Activated CD8-positive, alpha-beta memory T cell treated with anti-CD3 and anti-CD28 coated beads for 4 hours (primary cell): ENCODE results near the gene S100A2.
"Not testable (repeated sequence)": the region's sequence is repeated elsewhere in the genome, so short reads cannot be mapped to it uniquely, and the experiment has no call there.

Experiments
- DNase-seq, 2 donors: peaks; one replicate each; pipeline ENCODE4 v3.0.0-alpha.2; 2020; ENCODE audit warnings: low read depth in 2 of 2

S100A2 gene

GRCh38 chr1:153588482-153588881, 22.8 kb upstream of the S100A2 start:
- no peak for DNase-seq

- DNase-seq: not testable (repeated sequence)
Observed at GRCh38 chr1:153588033-153588432, 22.4 kb upstream of the S100A2 start.

DNA sequence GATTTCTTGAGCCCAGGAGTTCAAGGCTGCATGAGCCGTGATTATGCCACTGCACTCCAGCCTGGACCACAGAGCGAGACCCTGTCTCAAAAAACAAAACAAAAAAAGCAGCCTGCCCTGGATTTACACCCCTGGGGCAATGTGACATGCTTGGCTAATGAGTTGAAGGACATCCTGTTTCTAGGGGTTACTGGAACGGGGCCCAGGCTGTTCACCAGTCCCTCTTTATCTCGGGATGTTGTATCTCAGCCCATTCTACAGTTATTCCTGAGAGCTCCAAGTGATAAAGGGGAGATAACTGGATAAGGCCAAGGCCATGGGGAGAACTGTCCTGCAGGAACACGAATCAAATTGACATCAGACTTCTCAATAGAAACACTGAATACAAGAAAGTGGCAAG, 21.7 kb upstream of the S100A2 start:
- no peak for DNase-seq

DNA sequence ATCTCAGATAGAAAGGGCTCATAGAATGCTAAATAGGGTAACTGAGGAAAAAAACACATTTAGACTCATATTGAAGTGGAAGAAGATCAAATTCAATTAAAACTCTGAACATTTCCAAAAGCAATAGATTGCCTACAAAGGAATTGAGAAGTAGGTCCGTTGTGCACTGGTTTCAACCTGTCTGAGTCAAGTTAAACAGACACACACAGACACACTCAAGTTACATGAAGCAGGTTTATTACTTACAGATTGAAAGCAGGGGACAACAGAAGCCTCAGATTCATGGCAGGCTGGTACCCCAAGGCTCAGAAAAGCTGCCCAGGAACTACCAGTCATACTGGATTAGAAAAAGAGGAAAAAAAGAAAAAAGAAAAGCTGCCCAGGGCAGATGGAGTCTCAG, 20.7 kb upstream of the S100A2 start:
- no peak for DNase-seq

GRCh38 chr1:153585006-153585405, 19.4 kb upstream of the S100A2 start:
- no peak for DNase-seq

DNA sequence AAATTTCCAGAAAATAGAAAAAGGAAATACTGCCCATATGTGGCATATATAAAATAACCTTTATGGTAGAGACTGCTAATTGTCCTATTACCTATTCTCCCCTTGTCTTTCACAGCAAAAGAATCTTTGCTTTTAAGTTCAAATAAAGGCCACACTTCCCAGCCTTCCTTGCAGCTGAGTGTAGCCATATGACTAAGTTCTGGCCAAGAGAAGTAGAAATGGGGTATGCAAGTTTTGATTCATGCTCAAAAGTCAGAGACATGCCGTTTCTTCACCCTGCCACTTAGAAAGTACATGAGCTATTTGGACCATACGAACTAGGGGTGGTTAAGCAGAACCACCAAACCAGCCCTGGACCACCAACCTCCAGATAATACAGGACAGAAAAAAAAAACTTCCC, 18.3 kb upstream of the S100A2 start:
- no peak for DNase-seq

DNA sequence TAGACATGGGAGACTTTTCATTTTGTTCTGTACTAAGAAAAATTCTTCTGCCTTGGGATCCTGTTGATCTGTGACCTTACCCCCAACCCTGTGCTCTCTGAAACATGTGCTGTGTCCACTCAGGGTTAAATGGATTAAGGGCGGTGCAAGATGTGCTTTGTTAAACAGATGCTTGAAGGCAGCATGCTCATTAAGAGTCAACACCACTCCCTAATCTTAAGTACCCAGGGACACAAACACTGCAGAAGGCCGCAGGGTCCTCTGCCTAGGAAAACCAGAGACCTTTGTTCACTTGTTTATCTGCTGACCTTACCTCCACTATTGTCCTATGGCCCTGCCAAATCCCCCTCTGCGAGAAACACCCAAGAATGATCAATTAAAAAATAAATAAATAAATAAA, 17.9 kb upstream of the S100A2 start:
- DNase-seq: not testable (repeated sequence)

- not testable (repeated sequence) for DNase-seq
Observed at GRCh38 chr1:153582836-153583235, 17.2 kb upstream of the S100A2 start.

DNA sequence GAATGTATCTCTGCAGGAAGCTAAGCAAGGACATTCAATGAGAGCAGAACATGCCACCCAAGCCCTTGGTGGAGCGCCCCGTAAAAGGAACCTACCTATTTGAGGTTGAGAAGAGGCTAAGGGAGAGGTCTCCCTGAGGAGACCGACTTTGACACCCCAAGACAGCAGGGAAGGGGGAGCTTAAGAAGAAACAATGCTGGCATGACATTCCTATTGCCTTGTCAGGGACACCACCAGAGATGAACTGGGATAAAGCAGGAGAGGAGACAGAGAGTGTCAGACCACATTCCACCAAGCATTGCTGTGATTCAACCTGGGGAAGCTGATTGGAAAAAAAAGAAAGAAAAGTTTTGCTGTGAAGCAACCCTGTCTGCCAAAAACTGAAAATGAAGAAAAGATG, 13.3 kb upstream of the S100A2 start:
- DNase-seq: no peak

- no peak for DNase-seq
Observed at GRCh38 chr1:153578490-153578889, 12.8 kb upstream of the S100A2 start.

- DNase-seq: no peak
Observed at GRCh38 chr1:153577624-153578051, 12.0 kb upstream of the S100A2 start.

- no peak for DNase-seq
Observed at GRCh38 chr1:153577138-153577537, 11.5 kb upstream of the S100A2 start.

DNA sequence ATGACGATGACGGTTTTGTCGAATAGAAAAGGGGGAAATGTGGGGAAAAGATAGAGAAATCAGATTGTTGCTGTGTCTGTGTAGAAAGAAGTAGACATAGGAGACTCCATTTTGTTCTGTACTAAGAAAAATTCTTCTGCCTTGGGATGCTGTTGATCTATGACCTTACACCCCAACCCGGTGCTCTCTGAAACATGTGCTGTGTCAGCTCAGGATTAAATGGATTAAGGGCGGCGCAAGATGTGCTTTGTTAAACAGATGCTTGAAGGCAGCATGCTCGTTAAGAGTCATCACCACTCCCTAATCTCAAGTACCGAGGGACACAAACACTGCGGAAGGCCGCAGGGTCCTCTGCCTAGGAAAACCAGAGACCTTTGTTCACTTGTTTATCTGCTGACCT, 9.9 kb upstream of the S100A2 start:
- DNase-seq: not testable (repeated sequence)

DNA sequence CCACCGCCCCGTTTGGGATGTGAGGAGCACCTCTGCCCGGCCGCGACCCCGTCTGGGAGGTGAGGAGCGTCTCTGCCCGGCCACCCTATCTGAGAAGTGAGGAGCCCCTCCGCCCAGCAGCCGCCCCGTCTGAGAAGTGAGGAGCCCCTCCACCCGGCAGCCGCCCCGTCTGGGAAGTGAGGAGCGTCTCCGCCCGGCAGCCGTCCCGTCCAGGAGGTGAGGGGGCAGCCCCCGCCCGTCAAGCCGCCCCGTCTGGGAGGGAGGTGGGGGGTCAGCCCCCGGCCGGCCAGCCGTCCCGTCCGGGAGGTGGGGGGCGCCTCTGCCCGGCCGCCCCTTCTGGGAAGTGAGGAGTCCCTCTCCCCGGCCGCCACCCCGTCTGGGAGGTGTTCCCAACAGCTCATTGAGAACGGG, 9.4 kb upstream of the S100A2 start:
- DNase-seq: not testable (repeated sequence)

DNA sequence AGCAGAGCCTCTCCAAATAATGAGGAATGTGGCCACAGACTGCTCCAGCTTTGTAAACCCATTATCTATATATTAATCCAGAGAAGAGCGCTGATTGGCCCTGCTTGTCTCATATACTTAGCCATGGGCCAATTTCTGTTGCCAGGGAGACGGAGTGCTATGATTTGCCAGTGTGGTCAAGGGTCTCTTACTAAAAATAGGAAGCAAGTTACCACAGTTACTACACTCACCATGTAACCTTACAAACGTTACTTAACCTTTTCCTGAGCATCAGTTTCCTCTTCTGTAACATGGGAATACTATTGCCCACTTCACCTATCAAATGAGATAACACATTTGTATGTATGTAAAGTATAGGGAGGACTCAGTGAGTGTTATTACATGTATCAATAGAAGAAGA, 7.7 kb upstream of the S100A2 start:
- DNase-seq: no peak

DNA sequence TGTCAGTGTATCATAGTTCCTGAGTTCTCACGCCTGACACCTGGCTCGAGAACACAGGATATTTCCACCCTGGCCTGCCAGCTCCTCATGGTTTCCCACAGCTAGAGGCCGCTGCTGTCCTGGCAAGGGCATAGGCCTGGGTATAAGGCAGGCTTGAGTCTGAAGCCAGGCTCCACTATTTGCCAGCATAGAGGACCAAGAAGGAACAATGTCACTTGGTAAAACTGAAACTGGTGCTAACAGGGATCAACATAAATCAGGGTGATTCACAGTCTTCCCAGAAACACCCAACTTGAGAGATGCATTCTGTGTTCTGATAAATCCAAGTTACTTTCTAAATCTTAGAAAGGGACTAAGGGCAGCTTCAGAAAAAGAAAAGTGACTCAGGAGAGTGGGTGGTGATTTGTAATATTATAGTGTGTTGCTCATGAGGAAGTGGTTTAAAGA, 6.9 kb upstream of the S100A2 start:
- DNase-seq: no peak

- no peak for DNase-seq
Observed at GRCh38 chr1:153571706-153572105, 6.1 kb upstream of the S100A2 start.

GRCh38 chr1:153570874-153571273, 5.2 kb upstream of the S100A2 start:
- no peak for DNase-seq

GRCh38 chr1:153569465-153569864, 3.8 kb upstream of the S100A2 start:
- DNase-seq: no peak

GRCh38 chr1:153568367-153569099, 2.9 kb upstream of the S100A2 start:
- peak; percentile 57 to 58 for DNase-seq

GRCh38 chr1:153567621-153568366, 2.1 kb upstream of the S100A2 start:
- DNase-seq: peak in 1 of 2 donors; percentile 20

DNA sequence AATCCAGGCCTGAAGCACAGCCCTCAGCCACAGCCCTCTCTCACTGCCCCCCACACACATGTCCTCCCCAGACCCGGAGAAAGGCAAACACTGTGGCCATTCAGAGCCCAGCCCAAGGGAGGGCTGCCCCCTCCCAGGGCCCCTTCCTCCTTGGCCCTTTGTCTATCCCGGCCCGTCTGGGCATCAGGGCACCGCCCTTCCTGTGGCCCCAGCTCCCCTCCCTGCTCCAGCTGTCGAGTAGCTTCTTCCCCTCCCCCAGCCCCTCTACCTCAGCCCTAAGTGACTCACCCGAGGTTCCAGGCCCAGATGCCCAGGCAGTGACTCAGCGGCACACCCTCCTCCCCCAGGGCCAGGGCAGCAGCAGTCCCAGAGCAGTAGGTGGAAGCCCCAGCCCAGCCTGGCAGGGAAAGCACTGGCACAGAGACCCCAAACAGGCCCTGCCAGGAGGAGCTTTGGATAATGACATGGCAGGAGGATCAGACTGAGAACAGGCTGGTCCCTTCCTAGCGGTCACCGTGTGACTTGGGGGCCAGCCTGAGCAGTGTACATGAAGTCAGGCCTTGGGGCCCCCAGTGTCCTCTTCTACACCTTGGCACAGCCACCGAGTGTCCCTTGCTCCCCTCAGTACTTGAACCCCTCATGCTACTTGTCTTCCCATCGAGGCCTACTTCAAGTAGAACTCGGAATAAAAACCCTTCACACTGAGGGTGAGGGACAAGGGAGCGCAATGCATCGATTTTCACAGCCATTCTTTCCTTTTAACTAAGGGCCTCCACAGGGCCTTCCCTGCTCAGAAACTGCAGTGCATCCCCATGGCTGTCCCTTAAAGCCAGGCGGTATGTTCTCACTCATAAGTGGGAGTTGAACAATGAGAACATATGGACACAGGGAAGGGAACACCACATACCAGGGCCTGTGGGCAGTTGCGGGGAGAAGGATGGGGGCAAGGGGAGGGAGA, 1.0 kb upstream of the S100A2 start:
- peak; percentile 83 to 88 for DNase-seq
